Natural killer cell (primary cell): ENCODE results near the gene DUSP7. TPM values are rescaled to one million over a fixed set of nuclear protein-coding genes. Genes with fewer than 3 reads are reported as not detected.

ENCODE experiments used
- ATAC-seq, 3 donors: fragments of 150-1000 bp in 2 of 3; fragments of 200-7000 bp in 1 of 3; cut with Tn5 transposase; 1 replicate in 1 of 3; 2 replicates in 2 of 3; pipeline ENCODE4 v1.10.0; 2021; ENCODE audit warnings: mild to moderate bottlenecking in 2 of 3, moderate library complexity in 2 of 3
- DNase-seq, 2 donors: peaks; one replicate each; pipeline versions ENCODE4 v3.0.0 to v3.0.0-alpha.2; 2013 to 2021; ENCODE audit warnings: mixed read lengths in 1 of 2
- H3K27ac ChIP-seq: one replicate; pipeline ENCODE4 v1.5.1; 2013; ENCODE audit warnings: mild to moderate bottlenecking, low read length
- H3K27me3 ChIP-seq: one replicate; pipeline ENCODE4 v1.6.1; 2013; ENCODE audit warnings: low read length; ENCODE audit not compliant: control insufficient read depth, insufficient read depth
- H3K36me3 ChIP-seq: one replicate; pipeline ENCODE4 v1.6.1; 2013; ENCODE audit warnings: low read length; ENCODE audit not compliant: control insufficient read depth, insufficient read depth
- H3K4me1 ChIP-seq: one replicate; pipeline ENCODE4 v1.6.1; 2013; ENCODE audit warnings: low read length; ENCODE audit not compliant: control insufficient read depth, insufficient read depth
- H3K4me3 ChIP-seq: one replicate; pipeline ENCODE4 v1.5.1; 2013; ENCODE audit warnings: low read length
- H3K9me3 ChIP-seq: one replicate; pipeline ENCODE4 v1.6.1; 2013; ENCODE audit warnings: low read length; ENCODE audit not compliant: control insufficient read depth, insufficient read depth
- H3K27ac Mint-ChIP-seq, 2 donors: one replicate each; pipeline ENCODE4 v1.8.0; 2022; ENCODE audit warnings: mild to moderate bottlenecking in 2 of 2, mixed read lengths in 2 of 2, moderate library complexity in 1 of 2
- H3K27me3 Mint-ChIP-seq, 2 donors: one replicate each; pipeline ENCODE4 v1.8.0; 2022; ENCODE audit warnings: low read depth in 2 of 2, mixed read lengths in 2 of 2
- H3K36me3 Mint-ChIP-seq: one replicate; pipeline ENCODE4 v1.8.0; 2022; ENCODE audit warnings: mixed read lengths
- H3K4me1 Mint-ChIP-seq, 2 donors: one replicate each; pipeline ENCODE4 v1.8.0; 2022; ENCODE audit warnings: mixed read lengths in 2 of 2
- H3K4me3 Mint-ChIP-seq: one replicate; pipeline ENCODE4 v1.8.0; 2022; ENCODE audit warnings: mild to moderate bottlenecking, moderate library complexity, mixed read lengths
- H3K9me3 Mint-ChIP-seq, 2 donors: one replicate each; pipeline ENCODE4 v1.8.0; 2022; ENCODE audit warnings: mixed read lengths in 2 of 2
- WGBS: methylation state at CpG from one replicate; pipeline ENCODE4 v1.1.7; 2013; ENCODE audit warnings: missing lambda C conversion rate; ENCODE audit not compliant: insufficient coverage; 5-methylcytosine and 5-hydroxymethylcytosine counted together
- intact Hi-C: fragments of 100-400 bp; cut with micrococcal nuclease; formaldehyde crosslinking; loops from one replicate; pipeline ENCODE4 v1.14.2; 2022
- total RNA-seq, 4 donors: library from RNA; stranded (reverse); fragments of 120-200 nt in 1 of 4; gene quantifications; one replicate each; pipeline versions ENCODE4 v1.2.3 to v1.2.4, GENCODE V29; 2013 to 2022
- TF ChIP-seq, protein P1 (sequence below): fragments of 200-600 bp; IDR thresholded peaks from one replicate; pipeline ENCODE4 v1.8.0; 2022; ENCODE audit warnings: antibody characterized with exemption

The DUSP7 gene
- total RNA-seq, 3 donors from 2014 or later (not counting 1 experiment from before 2014, with no cell fraction given): 8.7 to 17.4 (median 11.6) TPM

DNA sequence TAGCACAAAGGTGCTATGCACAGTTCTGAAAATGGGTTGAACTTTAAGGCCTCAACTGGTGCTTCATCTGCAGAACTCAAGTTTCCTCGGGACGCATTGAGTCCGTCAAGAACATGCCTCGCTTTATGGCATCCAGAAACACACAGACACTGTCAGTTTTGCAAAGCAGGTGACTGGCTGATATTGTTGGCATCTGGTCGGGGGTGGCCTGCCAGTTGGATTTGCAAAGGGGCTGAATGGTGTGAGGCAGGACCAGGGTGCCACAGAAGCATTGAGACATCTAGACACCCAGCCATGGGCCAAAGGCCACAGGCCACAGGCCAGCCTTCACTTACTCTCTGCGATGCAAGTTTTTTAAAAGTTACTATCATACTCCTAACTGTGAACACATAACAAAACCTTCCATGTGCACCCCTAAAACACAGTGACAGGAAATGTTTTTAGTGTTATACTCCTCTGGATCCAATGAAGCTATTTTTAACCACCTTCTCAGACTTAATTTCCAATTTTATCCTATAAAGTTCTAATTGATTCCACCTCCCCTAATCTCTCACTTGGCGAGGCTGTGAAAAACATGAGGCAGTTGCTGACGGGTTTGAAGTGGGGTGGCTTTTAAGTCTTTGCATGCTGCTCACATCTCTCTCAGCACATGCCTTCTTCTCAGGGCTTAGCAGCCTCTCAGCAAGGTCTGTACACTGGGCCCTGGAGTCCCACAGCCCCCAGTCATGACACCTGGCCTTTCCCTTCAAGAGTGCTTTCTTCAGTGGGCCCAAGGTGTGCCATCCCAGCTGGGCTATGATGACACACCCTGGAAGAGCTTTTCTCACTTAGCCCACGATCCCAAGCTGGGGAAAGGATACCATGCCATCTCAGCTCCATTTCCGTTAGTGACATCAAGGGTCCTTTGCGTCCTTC lies 38.5 kb upstream of the DUSP7 start:
- Mint-ChIP-seq H3K9me3 (no peaks in the 10 kb centered on the region), H3K27me3 (no peaks in the 10 kb centered on the region), H3K4me1 (peaks cover 11 to 14% of the 10 kb centered on the region in 2 donors), H3K36me3 (no peaks in the 10 kb centered on the region), H3K27ac (no peak overlapping the region), H3K4me3 (no peak overlapping the region)
- 98% methylated on average over 9 of the region's 11 CpGs for WGBS
- peaks cover 8% of the 10 kb centered on the region for H3K4me1 ChIP-seq
- H3K36me3 ChIP-seq: no peaks in the 10 kb centered on the region
- no peak for ATAC-seq
- H3K27me3 ChIP-seq: no peaks in the 10 kb centered on the region
- H3K4me3 ChIP-seq: no peak overlapping the region
- no peak for DNase-seq
- H3K9me3 ChIP-seq: no peaks in the 10 kb centered on the region
- intact Hi-C loops: no loop called here
- no peak overlapping the region for H3K27ac ChIP-seq
- TF ChIP-seq, protein P1, sequence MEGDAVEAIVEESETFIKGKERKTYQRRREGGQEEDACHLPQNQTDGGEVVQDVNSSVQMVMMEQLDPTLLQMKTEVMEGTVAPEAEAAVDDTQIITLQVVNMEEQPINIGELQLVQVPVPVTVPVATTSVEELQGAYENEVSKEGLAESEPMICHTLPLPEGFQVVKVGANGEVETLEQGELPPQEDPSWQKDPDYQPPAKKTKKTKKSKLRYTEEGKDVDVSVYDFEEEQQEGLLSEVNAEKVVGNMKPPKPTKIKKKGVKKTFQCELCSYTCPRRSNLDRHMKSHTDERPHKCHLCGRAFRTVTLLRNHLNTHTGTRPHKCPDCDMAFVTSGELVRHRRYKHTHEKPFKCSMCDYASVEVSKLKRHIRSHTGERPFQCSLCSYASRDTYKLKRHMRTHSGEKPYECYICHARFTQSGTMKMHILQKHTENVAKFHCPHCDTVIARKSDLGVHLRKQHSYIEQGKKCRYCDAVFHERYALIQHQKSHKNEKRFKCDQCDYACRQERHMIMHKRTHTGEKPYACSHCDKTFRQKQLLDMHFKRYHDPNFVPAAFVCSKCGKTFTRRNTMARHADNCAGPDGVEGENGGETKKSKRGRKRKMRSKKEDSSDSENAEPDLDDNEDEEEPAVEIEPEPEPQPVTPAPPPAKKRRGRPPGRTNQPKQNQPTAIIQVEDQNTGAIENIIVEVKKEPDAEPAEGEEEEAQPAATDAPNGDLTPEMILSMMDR: no peak

DNA sequence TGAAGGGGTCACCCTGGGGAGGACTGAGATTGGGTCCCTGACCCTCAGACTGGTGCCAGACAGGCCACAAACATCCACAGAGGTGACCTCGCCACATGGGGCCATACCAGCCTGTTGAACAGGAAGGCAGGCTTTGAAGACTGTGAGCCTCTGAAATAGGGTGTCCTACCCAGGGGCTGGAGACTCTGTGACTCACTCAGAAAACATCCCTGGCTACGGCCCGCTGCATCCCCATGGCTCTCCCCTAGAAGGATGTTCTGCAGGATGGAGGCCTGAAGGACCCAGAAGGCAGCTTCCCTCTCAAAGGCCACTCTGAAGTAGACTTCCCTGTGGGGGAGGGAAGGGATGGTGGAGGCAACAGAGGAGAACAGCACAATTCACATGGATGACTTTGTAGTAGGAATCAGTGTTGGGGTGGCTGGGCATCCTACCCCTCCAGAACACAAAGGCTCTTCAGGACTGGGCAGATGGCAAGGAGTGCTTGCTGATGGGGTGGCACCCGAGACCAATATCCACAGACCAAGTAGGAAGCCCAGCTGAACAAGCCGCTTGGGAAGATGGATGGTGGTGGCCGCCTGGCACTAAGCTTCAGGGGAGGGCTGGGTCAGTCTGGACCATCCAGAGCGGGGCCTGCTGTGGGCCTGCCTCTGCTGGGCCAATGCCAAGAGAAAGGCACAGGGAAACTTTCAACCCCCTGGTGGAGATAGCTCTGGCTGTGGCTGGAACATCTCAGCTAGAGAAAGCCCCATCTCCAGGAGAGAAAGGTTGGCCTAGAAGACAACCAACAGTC lies 37.6 kb upstream of the DUSP7 start:
- Mint-ChIP-seq H3K36me3 (no peaks in the 10 kb centered on the region), H3K9me3 (no peaks in the 10 kb centered on the region), H3K27ac (no peak overlapping the region), H3K4me3 (no peak overlapping the region), H3K27me3 (no peaks in the 10 kb centered on the region), H3K4me1 (peaks cover 3 to 5% of the 10 kb centered on the region in 2 donors)
- TF ChIP-seq, protein P1: no peak
- Histone ChIP-seq H3K4me3 (no peak overlapping the region), H3K9me3 (no peaks in the 10 kb centered on the region), H3K27me3 (no peaks in the 10 kb centered on the region), H3K36me3 (no peaks in the 10 kb centered on the region), H3K4me1 (peaks cover under 1% of the 10 kb centered on the region), H3K27ac (no peak overlapping the region)
- intact Hi-C loops: no loop called here
- ATAC-seq (no peak), DNase-seq (no peak)
- WGBS: 98% methylated on average over 7 of the region's 7 CpGs

DNA sequence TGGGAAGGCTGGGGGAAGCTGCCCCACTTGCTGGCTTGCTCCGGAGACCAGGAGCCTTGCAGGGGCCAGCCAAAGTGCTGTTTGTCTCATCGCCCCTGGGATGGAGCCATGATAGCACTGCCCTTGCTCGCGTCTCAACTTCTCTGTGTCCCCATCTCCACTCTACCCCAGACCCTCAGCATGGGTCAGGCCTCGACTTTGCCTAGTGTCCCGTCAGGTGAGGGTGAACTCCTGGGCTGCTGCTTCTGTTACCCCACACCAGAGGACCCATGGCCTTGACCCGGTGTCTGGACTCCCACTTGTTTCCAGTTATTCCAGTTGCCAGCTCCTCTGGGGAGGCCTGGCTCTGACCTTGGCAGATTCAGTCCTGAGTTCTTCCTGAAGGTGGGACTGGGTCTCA lies 36.5 kb upstream of the DUSP7 start:
- H3K9me3 Mint-ChIP-seq: no peaks in the 10 kb centered on the region
- intact Hi-C loops: no loop called here
- no peaks in the 10 kb centered on the region for H3K27me3 Mint-ChIP-seq
- no peak for ATAC-seq
- Histone ChIP-seq H3K4me1 (peaks cover 9% of the 10 kb centered on the region), H3K9me3 (no peaks in the 10 kb centered on the region), H3K4me3 (no peak overlapping the region), H3K27me3 (no peaks in the 10 kb centered on the region), H3K27ac (no peak overlapping the region), H3K36me3 (no peaks in the 10 kb centered on the region)
- WGBS: 97% methylated on average over 7 of the region's 7 CpGs
- H3K36me3 Mint-ChIP-seq: no peaks in the 10 kb centered on the region
- TF ChIP-seq, protein P1: no peak
- DNase-seq: no peak
- H3K4me1 Mint-ChIP-seq: no peaks in the 10 kb centered on the region
- H3K4me3 Mint-ChIP-seq: no peak overlapping the region
- H3K27ac Mint-ChIP-seq: no peak overlapping the region
